ENCODE data around the gene DNAJC28.

DNA sequence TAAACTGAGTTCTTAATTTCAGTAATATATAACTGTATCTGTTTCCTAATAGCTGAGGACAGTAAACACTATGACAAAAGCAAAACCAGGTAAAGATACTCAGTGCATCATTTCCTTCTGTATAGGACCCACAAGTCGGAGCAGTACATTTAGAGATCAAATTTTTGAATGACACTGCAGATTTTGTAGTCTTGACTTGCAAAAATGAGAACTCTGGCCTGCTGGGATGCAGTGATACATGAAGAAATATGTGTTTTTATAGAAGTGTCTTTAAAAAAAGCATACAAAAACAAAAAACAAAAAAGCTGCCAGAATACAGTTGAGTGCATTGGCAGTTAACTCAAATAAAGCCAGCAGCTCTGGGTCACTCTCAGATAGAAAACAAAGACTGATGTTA, 31.4 kb upstream of the DNAJC28 start:
- TF ChIP-seq, protein P1, sequence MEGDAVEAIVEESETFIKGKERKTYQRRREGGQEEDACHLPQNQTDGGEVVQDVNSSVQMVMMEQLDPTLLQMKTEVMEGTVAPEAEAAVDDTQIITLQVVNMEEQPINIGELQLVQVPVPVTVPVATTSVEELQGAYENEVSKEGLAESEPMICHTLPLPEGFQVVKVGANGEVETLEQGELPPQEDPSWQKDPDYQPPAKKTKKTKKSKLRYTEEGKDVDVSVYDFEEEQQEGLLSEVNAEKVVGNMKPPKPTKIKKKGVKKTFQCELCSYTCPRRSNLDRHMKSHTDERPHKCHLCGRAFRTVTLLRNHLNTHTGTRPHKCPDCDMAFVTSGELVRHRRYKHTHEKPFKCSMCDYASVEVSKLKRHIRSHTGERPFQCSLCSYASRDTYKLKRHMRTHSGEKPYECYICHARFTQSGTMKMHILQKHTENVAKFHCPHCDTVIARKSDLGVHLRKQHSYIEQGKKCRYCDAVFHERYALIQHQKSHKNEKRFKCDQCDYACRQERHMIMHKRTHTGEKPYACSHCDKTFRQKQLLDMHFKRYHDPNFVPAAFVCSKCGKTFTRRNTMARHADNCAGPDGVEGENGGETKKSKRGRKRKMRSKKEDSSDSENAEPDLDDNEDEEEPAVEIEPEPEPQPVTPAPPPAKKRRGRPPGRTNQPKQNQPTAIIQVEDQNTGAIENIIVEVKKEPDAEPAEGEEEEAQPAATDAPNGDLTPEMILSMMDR (IDR thresholded peaks at IDR 0.05): no peak
- TF ChIP-seq POLR2AphosphoS5 (IDR thresholded peaks at IDR 0.05): no peak
- no peak for TF ChIP-seq EP300 (IDR thresholded peaks at IDR 0.05)

All from sigmoid colon (tissue), 4 donors.